A549 (cell line): Measurements from ENCODE around the gene SNAI1. TPM values are rescaled to one million over a fixed set of nuclear protein-coding genes. Genes with fewer than 3 reads are reported as not detected.

Experiments
- ATAC-seq, 2 experiments: fragments of 200-7000 bp in 1 of 2; fragments of >200 bp in 1 of 2; cut with Nextera tagmentation in 1 of 2; cut with Tn5 transposase in 1 of 2; 3 replicates each; pipeline versions ENCODE4 v1.8.0 to v1.9.1; 2018 to 2020; ENCODE audit warnings: mild to moderate bottlenecking in 1 of 2, moderate library complexity in 1 of 2
- CTCF ChIA-PET: fragments of 300-600 bp; sonication (Branson Sonifier 250); formaldehyde crosslinking; extraction: SDS; loops from one replicate; lab custom pipeline; 2021; ENCODE audit warnings: antibody characterized with exemption, inconsistent platforms; lab: Yijun Ruan, JAX
- POLR2A ChIA-PET: fragments of 350-600 bp; formaldehyde crosslinking; extraction: SDS; loops from one replicate; lab custom pipeline; 2021; ENCODE audit warnings: antibody characterized with exemption, inconsistent platforms; lab: Yijun Ruan, JAX
- DNase-seq, 2 experiments: peaks; one replicate each; pipeline versions ENCODE4 v3.0.0 to v3.0.0-alpha.2; 2011 to 2016; ENCODE audit warnings: low read depth in 1 of 2, low spot score in 1 of 2
- FAIRE-seq: peaks from 2 replicates; lab custom pipeline; 2011; peaks lifted over from hg19 to GRCh38; lab: Jason Lieb, UNC
- H3K27ac ChIP-seq, 2 experiments: fragments of >200 bp; sonication (Bioruptor Twin); formaldehyde crosslinking; 3 replicates each; pipeline ENCODE4 v1.5.1; 2016 to 2017
- H3K4me1 ChIP-seq: fragments of >200 bp; sonication (Bioruptor Twin); formaldehyde crosslinking; 3 replicates; pipeline ENCODE4 v1.6.1; 2016
- H3K4me2 ChIP-seq: fragments of >200 bp; sonication (Bioruptor Twin); formaldehyde crosslinking; 3 replicates; pipeline ENCODE4 v1.6.1; 2016
- H3K4me3 ChIP-seq: fragments of >200 bp; sonication (Bioruptor Twin); formaldehyde crosslinking; 3 replicates; pipeline ENCODE4 v1.5.1; 2016
- H3K9me3 ChIP-seq: fragments of >200 bp; sonication (Bioruptor Twin); formaldehyde crosslinking; 3 replicates; pipeline ENCODE4 v1.6.1; 2016
- ATOH8 ChIP-seq: fragments of 250-450 bp; sonication (Bioruptor Pico); IDR thresholded peaks from 2 replicates; pipeline ENCODE4 v1.5.0; 2020; ENCODE audit warnings: low read depth, mild to moderate bottlenecking, moderate library complexity
- CEBPB ChIP-seq, 2 experiments: fragments of >200 bp in 1 of 2; sonication (Bioruptor Twin) in 1 of 2; formaldehyde crosslinking in 1 of 2; IDR thresholded peaks; 2 replicates each; pipeline ENCODE4 v1.6.1; 2012 to 2016
- E2F6 ChIP-seq: IDR thresholded peaks from 2 replicates; pipeline ENCODE4 v1.6.1; 2012; ENCODE audit warnings: low read depth, borderline replicate concordance
- EHF ChIP-seq: fragments of 250-450 bp; sonication (Bioruptor Pico); IDR thresholded peaks from 2 replicates; pipeline ENCODE4 v1.5.0; 2020; ENCODE audit warnings: mild to moderate bottlenecking
- EHMT2 ChIP-seq: fragments of 200-600 bp; sonication (generic); IDR thresholded peaks from 2 replicates; pipeline ENCODE4 v1.6.1; 2016; ENCODE audit warnings: antibody characterized with exemption, low read depth, mild to moderate bottlenecking, moderate library complexity
- FOSL2 ChIP-seq, 2 experiments: fragments of 450-650 bp in 1 of 2; fragments of >200 bp in 1 of 2; sonication (Bioruptor Twin) in 1 of 2; formaldehyde crosslinking; IDR thresholded peaks; 2 replicates each; pipeline versions ENCODE4 v1.5.0 to v1.6.1; 2016 to 2020; ENCODE audit warnings: mild to moderate bottlenecking in 1 of 2, moderate library complexity in 1 of 2
- FOXS1 ChIP-seq: fragments of 250-450 bp; sonication (Bioruptor Pico); IDR thresholded peaks from 2 replicates; pipeline ENCODE4 v1.5.0; 2020; ENCODE audit warnings: mild to moderate bottlenecking, moderate library complexity
- HDAC2 ChIP-seq: fragments of 200-600 bp; sonication (generic); IDR thresholded peaks from 2 replicates; pipeline ENCODE4 v1.6.1; 2016
- JUN ChIP-seq, 2 experiments: fragments of >200 bp; sonication (Bioruptor Twin); formaldehyde crosslinking; IDR thresholded peaks; 2 replicates in 1 of 2; 3 replicates in 1 of 2; pipeline ENCODE4 v1.6.1; 2016 to 2017
- JUNB ChIP-seq: fragments of >200 bp; sonication (Bioruptor Twin); formaldehyde crosslinking; IDR thresholded peaks from 2 replicates; pipeline ENCODE4 v1.6.1; 2016
- KDM5A ChIP-seq: fragments of 200-600 bp; sonication (generic); IDR thresholded peaks from 2 replicates; pipeline ENCODE4 v1.6.1; 2016; ENCODE audit warnings: antibody characterized with exemption, mild to moderate bottlenecking
- MYC ChIP-seq: IDR thresholded peaks from 2 replicates; pipeline ENCODE4 v1.6.1; 2012; ENCODE audit warnings: mild to moderate bottlenecking, inconsistent platforms, low read length, improper control_type of control experiment, borderline replicate concordance
- NR3C1 ChIP-seq: fragments of >200 bp; sonication (Bioruptor Twin); formaldehyde crosslinking; IDR thresholded peaks from 3 replicates; pipeline ENCODE4 v1.6.1; 2017
- POLR2AphosphoS2 ChIP-seq: conservative IDR thresholded peaks from 2 replicates; pipeline ENCODE4 v1.6.1; 2012; ENCODE audit warnings: low read length, improper control_type of control experiment, inconsistent platforms
- USF2 ChIP-seq: fragments of 450-650 bp; IDR thresholded peaks from 2 replicates; pipeline ENCODE4 v1.6.1; 2014; ENCODE audit warnings: antibody characterized with exemption
- ZFP36 ChIP-seq: fragments of 450-650 bp; IDR thresholded peaks from 2 replicates; pipeline ENCODE4 v1.6.1; 2014; ENCODE audit warnings: borderline replicate concordance; ENCODE audit not compliant: partially characterized antibody
- WGBS: methylation state at CpG from one replicate; pipeline ENCODE4 v1.1.6; 2017; ENCODE audit errors: missing lambda C conversion rate; 5-methylcytosine and 5-hydroxymethylcytosine counted together
- polyA plus RNA-seq, 4 experiments: library from polyadenylated mRNA; depleted of rRNA in 3 of 4; stranded (reverse); fragments of >200 nt; fragmentation: RNase III in 1 of 4; extraction: RNeasy Plus Mini Kit Qiagen cat#74134 plus additional on column Dnase treatment in 1 of 4; gene quantifications; 2 replicates in 3 of 4; 3 replicates in 1 of 4; pipeline ENCODE4 v1.2.3, GENCODE V29; 2011 to 2017

Gene SNAI1
- polyA plus RNA-seq, 2 of the 4 experiments (the other 2 are of a cell fraction), result 7.0 to 11.1 TPM

GRCh38 chr20:49948178-49948577 lies 34.6 kb upstream of the SNAI1 start:
- H3K9me3 ChIP-seq, result no peaks in the 10 kb centered on the region
- POLR2A ChIA-PET, result interaction anchor here (1.4 kb wide), 1 partner anchor 12 kb away, joined by 4 read pairs; the partner anchor contains the start of gene RNF114
- ATAC-seq, result no peak
- CTCF ChIA-PET, result interaction anchor here (0.8 to 2.0 kb wide), 4 partner anchors 31 to 439 kb away, joined by 3 to 7 read pairs (median 4); no protein-coding TSS in a partner anchor
- peak overlapping the region; percentile 63 to 83; a peak in 5 of 6 replicates for H3K27ac ChIP-seq
- 87% methylated on average over 3 of the region's 3 CpGs for WGBS
- no peak for FAIRE-seq
- H3K4me2 ChIP-seq, result peak overlapping the region; percentile 53
- no peak overlapping the region for H3K4me3 ChIP-seq
- H3K4me1 ChIP-seq, result peaks cover 28% of the 10 kb centered on the region
- TF ChIP-seq EHF (CRISPR knock-in tag), result no peak
- TF ChIP-seq EHMT2, result no peak
- TF ChIP-seq ZFP36, result no peak
- no peak for TF ChIP-seq KDM5A
- no peak for TF ChIP-seq FOXS1 (CRISPR knock-in tag)
- no peak for TF ChIP-seq FOSL2 (IDR thresholded peaks at IDR 0.05)
- no peak for TF ChIP-seq FOSL2 (CRISPR knock-in tag; IDR thresholded peaks at IDR 0.05)
- TF ChIP-seq CEBPB (IDR thresholded peaks at IDR 0.05), result no peak
- TF ChIP-seq USF2, result no peak
- TF ChIP-seq JUNB, result no peak
- TF ChIP-seq JUN (IDR thresholded peaks at IDR 0.05), result no peak
- no peak for TF ChIP-seq HDAC2
- TF ChIP-seq NR3C1, result no peak
- no peak for TF ChIP-seq E2F6
- TF ChIP-seq, all 56 proteins: peak for 0
- DNase-seq, result no peak

- H3K4me1 ChIP-seq, result peaks cover 28% of the 10 kb centered on the region
- ATAC-seq, result peak; percentile 67 to 87
- peak in 1 of 2 experiments; percentile 62 for DNase-seq
- FAIRE-seq, result no peak
- TF ChIP-seq MYC, result no peak
- peak; percentile 31; the same call in 1 of the 2 replicates for TF ChIP-seq JUNB
- no peak for TF ChIP-seq ATOH8 (CRISPR knock-in tag)
- no peak for TF ChIP-seq FOSL2 (IDR thresholded peaks at IDR 0.05)
- peak; percentile 39; the same call in 1 of the 2 replicates for TF ChIP-seq FOSL2 (CRISPR knock-in tag; IDR thresholded peaks at IDR 0.05)
- no peak overlapping the region for H3K4me3 ChIP-seq
- peak overlapping the region; percentile 53 for H3K4me2 ChIP-seq
- H3K27ac ChIP-seq, result peak overlapping the region; percentile 63 to 83; a peak in 5 of 6 replicates
- H3K9me3 ChIP-seq, result no peaks in the 10 kb centered on the region
- WGBS, result 75% methylated on average over 11 of the region's 11 CpGs
- POLR2A ChIA-PET, result interaction anchor here (1.4 kb wide), 1 partner anchor 13 kb away, joined by 4 read pairs; the partner anchor contains the start of gene RNF114
- CTCF ChIA-PET, result interaction anchor here (0.6 to 5.9 kb wide), 5 partner anchors 14 to 440 kb away, joined by 3 to 33 read pairs (median 4); no protein-coding TSS in a partner anchor
Measured at GRCh38 chr20:49948809-49949507, 33.8 kb upstream of the SNAI1 start.

GRCh38 chr20:49951151-49951550 lies 31.6 kb upstream of the SNAI1 start:
- DNase-seq, result no peak
- POLR2A ChIA-PET, result no interaction called here
- H3K4me3 ChIP-seq, result no peak overlapping the region
- H3K4me1 ChIP-seq, result peaks cover 28% of the 10 kb centered on the region
- TF ChIP-seq FOSL2 (IDR thresholded peaks at IDR 0.05) (no peak), FOSL2 (CRISPR knock-in tag; IDR thresholded peaks at IDR 0.05) (peak; percentile 80), POLR2AphosphoS2 (no peak), JUNB (0 out of 2 replicates have a peak, but pooled peaks have one; percentile 22)
- TF ChIP-seq, all 56 proteins: peak for 2
- Histone ChIP-seq H3K27ac (no peak overlapping the region), H3K4me2 (no peak overlapping the region), H3K9me3 (no peaks in the 10 kb centered on the region)
- CTCF ChIA-PET, result interaction anchor here (1.0 to 5.9 kb wide), 7 partner anchors 11 to 218 kb away, joined by 3 to 33 read pairs (median 4); no protein-coding TSS in a partner anchor
- ATAC-seq (no peak), FAIRE-seq (no peak)
- WGBS, result 82% methylated on average over 4 of the region's 4 CpGs
